ENCODE data around the gene SEMA4D. TPM values are rescaled to one million over a fixed set of nuclear protein-coding genes. Genes with fewer than 3 reads are reported as not detected.

The SEMA4D gene
- total RNA-seq, 1 experiment from 2014 or later, result 0.98 TPM

DNA sequence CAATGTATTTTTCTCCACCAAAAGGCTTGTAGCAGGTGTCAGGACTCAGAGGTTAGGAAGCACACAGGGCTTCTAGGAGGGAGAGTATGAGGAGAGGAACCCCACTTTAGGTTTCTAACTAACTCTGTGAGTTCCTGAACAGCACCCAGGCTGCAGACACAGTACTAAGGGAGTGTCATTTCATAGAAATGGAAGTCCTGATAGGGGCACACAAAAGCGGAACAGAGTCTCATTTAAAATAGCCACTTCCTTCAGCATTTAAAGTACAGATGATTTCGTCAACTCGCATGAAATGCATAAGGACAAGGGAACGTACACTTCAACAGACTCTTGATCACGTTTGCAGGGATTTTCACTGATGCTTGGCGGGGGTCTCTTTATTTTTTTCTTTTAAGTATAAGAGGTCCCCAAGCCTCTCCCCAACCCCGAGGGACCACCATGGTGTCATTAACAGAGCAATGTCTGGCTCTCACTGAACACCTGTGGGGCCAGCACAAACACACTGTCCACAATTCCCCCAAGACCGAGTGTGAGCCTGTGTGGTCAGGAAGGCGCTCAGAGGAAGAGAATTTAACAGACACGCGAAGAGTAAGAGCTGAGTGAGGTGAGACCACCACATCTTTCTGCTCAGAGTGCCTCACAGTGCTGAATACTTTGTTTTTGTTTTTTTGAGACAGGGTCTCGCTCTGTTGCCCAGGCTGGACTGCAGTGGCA, 97.4 kb downstream of the SEMA4D start:
- no peak for DNase-seq (ENCODE audit: low read depth, low spot score)
- in situ Hi-C loops (cut with HindIII; ENCODE audit: low pct_unique_long_range_greater_than_20kb, low sequenced_read_pairs), result no loop called here

DNA sequence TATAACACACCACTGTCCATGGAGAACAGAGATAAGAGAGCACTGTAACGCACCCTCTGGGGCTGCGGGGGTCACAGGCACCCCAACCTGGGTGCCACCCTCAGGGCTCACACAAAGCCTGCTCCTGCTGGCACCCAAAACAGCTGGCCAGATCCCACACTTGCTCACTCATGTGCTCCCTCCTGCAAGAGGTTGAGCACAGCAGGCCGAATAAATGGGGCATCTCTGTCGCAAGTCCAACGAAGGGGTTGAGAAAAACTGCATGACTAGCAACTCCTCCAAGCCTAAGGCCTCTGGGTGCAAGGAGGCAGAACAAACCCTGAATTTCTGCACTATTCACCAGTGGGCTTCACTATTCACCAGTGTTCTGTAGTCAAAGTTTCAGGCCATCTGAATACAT, 99.3 kb downstream of the SEMA4D start:
- DNase-seq (ENCODE audit: low read depth, low spot score), result no peak
- in situ Hi-C loops (cut with HindIII; ENCODE audit: low pct_unique_long_range_greater_than_20kb, low sequenced_read_pairs), result no loop called here

DNA sequence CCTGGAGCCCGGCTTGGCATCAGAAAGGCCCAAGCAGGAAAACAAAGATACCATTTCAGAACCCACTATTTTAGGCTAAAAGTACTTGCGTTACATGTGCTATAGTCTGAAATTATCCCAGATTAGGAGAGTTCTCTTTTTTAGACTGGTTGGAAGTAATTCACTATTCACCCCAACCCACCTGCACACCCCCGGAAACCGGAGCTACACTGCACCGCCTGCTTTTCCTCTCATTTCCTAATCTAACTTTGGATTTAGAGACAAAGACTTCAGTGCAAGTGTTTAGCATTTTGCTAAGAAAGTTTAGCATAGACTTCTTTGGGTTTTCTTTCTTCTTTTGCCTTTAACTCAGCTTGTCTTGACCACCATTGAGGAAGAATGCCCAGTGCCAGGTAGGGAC, 100.4 kb downstream of the SEMA4D start:
- in situ Hi-C loops (cut with HindIII; ENCODE audit: low pct_unique_long_range_greater_than_20kb, low sequenced_read_pairs), result no loop called here
- DNase-seq (ENCODE audit: low read depth, low spot score), result no peak

DNA sequence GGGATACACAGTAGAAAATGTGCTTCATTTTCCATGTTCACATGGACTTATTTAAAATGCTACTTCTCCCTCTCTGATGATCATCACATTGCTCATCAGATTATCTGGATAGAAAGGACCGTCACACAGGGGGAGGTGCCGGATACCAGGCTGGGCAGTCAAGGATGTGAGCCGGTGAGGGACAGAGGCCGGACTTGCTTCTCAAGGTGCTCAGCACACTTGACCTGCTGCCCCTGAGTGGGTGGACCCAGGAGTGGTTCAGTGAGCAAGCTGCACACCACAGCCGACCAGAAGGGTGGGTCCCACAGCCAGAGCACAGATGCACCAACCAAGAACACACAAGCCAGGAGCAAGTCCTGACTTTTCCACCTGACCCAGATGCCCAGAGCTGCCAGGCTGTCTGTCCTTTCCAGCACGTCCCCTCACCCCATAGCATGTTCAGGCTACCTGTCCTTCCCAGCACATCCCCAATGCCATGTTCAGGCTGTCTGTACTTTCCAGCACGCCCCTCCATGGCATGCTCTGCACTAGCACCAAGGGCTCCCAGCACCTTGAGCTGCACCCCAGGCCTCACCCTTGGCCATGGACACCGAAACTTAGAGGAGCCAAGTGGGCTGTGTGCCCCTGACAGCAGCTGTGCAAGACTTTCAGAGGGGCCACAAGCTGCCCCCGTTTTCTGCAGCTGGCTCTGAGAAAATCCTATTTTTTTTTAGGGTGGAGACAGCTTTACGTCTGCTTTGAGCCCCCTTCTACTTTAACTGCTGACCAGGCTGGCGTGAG, 101.8 kb downstream of the SEMA4D start:
- DNase-seq (ENCODE audit: low read depth, low spot score), result no peak
- in situ Hi-C loops (cut with HindIII; ENCODE audit: low pct_unique_long_range_greater_than_20kb, low sequenced_read_pairs), result no loop called here

DNA sequence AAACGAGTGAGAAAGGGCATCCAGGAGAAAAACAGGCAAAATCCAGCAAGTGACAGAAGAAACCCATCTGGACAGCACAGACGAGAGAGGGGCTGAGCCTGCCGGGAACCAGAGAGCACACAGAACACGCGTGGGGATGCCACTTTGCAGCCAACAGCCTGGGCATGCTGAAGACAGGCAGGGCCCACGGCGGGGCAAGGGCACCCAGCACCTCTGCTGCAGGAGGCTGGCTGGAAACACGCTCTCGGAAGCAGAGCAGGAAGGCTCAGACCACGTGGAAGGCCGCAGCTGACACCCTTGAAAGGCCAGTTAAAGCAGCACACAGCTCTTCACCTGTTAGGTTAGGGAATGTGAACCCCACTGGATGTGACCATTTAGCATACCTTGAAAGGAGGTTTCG, 103.5 kb downstream of the SEMA4D start:
- DNase-seq (ENCODE audit: low read depth, low spot score), result no peak
- in situ Hi-C loops (cut with HindIII; ENCODE audit: low pct_unique_long_range_greater_than_20kb, low sequenced_read_pairs), result no loop called here

DNA sequence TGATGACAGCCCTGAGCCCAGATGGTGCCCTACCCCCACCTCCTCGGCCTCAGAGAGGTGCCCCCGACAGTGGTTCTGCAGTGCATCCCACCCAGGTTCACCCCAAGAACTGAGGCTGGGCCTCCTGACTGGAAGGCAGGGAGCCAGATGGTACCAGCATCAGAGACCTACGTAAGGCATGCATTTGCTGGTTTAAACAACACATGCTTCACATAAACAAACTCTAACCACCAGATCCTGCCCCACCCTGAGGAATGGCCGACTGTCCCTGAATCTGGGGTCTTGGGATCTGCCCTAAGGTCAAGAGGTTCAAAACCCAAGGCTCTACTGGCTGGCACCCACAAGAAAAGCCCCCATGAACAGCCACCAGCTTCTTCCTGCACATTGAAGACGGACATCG, 106.3 kb downstream of the SEMA4D start:
- in situ Hi-C loops (cut with HindIII; ENCODE audit: low pct_unique_long_range_greater_than_20kb, low sequenced_read_pairs), result no loop called here
- DNase-seq (ENCODE audit: low read depth, low spot score), result no peak

- in situ Hi-C loops (cut with HindIII; ENCODE audit: low pct_unique_long_range_greater_than_20kb, low sequenced_read_pairs), result no loop called here
These were observed 107.3 kb downstream of the SEMA4D start for GRCh38 chr9:89390578-89391116.

DNA sequence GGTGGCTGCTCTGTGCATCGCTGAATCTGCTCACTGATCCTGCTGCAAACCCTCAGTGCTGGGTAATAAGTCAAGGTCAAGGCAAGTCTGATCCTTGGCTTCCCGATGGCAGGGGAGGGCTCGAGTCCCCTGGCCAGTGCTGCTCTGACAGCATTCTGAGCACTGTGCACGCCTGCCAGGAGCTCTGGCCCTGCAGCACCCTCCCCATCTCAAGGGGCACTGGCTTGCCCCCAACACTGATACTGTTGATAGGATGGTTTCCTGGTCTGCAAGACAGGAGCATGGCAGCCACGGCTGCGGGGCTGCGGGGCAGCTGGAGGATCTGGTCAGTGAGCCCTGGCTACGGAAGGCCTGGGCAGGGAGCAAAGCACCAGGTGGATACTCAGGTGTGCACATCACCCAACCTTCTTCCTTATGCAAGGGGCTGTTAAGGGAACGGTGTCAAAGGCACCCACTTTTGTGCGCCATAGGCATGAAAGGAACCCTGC, 107.8 kb downstream of the SEMA4D start:
- in situ Hi-C loops (cut with HindIII; ENCODE audit: low pct_unique_long_range_greater_than_20kb, low sequenced_read_pairs), result no loop called here
- DNase-seq (ENCODE audit: low read depth, low spot score), result no peak

More at GRCh38 chr9:89390578-89391116, 107.3 kb downstream of the SEMA4D start:
- DNase-seq (ENCODE audit: low read depth, low spot score), result no peak

DNA sequence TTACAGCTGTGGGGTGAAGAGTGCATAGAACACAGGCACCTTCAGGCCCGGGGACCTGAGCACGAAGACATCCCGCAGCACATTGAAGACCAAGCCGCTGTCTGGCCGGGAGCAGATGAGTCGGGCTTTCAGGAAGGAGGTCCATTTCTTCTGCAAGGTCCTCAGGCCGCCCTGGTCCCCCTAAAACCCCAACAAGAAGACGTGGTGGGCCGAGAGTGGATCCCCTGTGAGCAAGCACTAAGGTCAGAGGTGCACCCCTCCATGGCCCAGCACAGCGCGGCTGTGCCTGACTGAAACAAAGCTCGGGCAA, 109.1 kb downstream of the SEMA4D start:
- in situ Hi-C loops (cut with HindIII; ENCODE audit: low pct_unique_long_range_greater_than_20kb, low sequenced_read_pairs), result no loop called here
- no peak for DNase-seq (ENCODE audit: low read depth, low spot score)

DNA sequence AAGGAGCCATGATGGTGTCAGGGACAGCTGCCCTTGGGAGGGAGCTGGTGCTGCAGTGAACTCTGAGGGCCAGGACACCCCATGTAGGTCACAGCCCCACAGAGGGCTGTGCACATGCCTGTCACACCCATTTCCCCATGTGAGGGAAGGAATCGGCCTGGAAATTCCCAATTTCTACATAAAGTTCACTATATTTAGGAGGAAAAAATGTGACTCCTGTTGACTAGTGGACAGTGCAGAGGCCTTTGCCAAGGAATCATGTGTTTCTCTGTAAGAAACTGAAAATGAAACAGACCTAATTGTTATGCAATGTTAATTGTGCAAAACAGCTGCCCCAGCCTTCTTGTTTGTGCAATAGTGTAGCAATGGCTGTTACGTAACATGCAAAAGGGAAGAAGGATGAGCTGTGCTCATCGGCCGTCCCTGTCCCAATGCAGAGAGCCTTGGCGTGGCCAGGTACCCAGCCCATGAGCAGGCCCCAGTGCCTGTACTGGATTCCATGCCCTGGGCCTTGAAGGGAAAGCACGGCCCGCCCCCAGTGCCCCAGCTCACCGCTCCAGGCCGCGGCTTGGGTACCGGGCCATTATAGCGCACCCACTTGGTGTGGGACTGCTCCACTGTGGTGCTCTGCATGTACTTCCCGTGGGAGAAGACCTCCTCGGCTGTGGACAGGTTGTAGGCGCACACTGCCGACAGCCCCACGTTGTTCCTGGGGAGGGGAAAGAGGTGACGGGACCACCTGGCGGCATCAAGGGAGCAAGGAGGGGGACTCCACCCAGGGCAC, 109.6 kb downstream of the SEMA4D start:
- in situ Hi-C loops (cut with HindIII; ENCODE audit: low pct_unique_long_range_greater_than_20kb, low sequenced_read_pairs), result no loop called here
- DNase-seq (ENCODE audit: low read depth, low spot score), result no peak

- in situ Hi-C loops (cut with HindIII; ENCODE audit: low pct_unique_long_range_greater_than_20kb, low sequenced_read_pairs), result no loop called here
- no peak for DNase-seq (ENCODE audit: low read depth, low spot score)
These were observed 110.6 kb downstream of the SEMA4D start for GRCh38 chr9:89387197-89387849.

DNA sequence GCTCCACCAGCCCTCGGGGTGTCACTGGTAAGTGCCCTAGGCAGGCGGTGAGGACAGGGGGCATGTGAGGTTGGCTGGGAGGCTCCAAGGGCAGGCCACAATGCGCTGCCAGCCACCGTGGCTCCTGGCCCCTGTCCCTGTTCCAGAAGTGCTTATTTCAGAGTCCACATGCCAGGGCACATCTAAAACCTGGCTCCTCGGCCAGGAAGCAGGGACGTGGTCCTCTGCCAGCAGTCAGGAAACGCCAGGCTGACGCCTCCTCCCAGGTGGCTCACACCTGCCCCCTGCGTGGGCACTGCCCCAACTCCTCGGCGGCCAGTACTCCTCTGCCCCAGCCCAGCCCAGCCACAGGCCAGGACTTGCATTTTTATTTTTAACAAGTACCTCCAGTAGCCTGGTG, 111.1 kb downstream of the SEMA4D start:
- in situ Hi-C loops (cut with HindIII; ENCODE audit: low pct_unique_long_range_greater_than_20kb, low sequenced_read_pairs), result no loop called here

GRCh38 chr9:89386206-89386605, 111.7 kb downstream of the SEMA4D start:
- in situ Hi-C loops (cut with HindIII; ENCODE audit: low pct_unique_long_range_greater_than_20kb, low sequenced_read_pairs), result no loop called here
- no peak for DNase-seq (ENCODE audit: low read depth, low spot score)

More for the DNA sequence above, 111.1 kb downstream of the SEMA4D start:
- DNase-seq (ENCODE audit: low read depth, low spot score), result no peak

GRCh38 chr9:89384783-89385182, 113.1 kb downstream of the SEMA4D start:
- in situ Hi-C loops (cut with HindIII; ENCODE audit: low pct_unique_long_range_greater_than_20kb, low sequenced_read_pairs), result no loop called here

GRCh38 chr9:89383721-89384300, 114.1 kb downstream of the SEMA4D start:
- no peak for DNase-seq (ENCODE audit: low read depth, low spot score)
- in situ Hi-C loops (cut with HindIII; ENCODE audit: low pct_unique_long_range_greater_than_20kb, low sequenced_read_pairs), result no loop called here

More at GRCh38 chr9:89384783-89385182, 113.1 kb downstream of the SEMA4D start:
- no peak for DNase-seq (ENCODE audit: low read depth, low spot score)

- DNase-seq (ENCODE audit: low read depth, low spot score), result no peak
- in situ Hi-C loops (cut with HindIII; ENCODE audit: low pct_unique_long_range_greater_than_20kb, low sequenced_read_pairs), result no loop called here
These were observed 114.7 kb downstream of the SEMA4D start for GRCh38 chr9:89383030-89383720.

Measured in SK-MEL-5 (cell line).